Right ventricle myocardium superior (tissue), 1 donor: ENCODE measurements around the gene NRG2. TPM values are rescaled to one million over a fixed set of nuclear protein-coding genes. Genes with fewer than 3 reads are reported as not detected.
A peak's percentile ranks its signal among the peaks of the same experiment; 100 is the strongest.

Experiments used
- ATAC-seq: fragments of 200-7000 bp; cut with Tn5 transposase; one replicate; pipeline ENCODE4 v1.9.1; 2020; ENCODE audit warnings: mild to moderate bottlenecking; ENCODE audit not compliant: poor library complexity
- DNase-seq: peaks from one replicate; pipeline ENCODE4 v3.0.0-alpha.2; 2020
- intact Hi-C: fragments of 100-400 bp; cut with DNase I; formaldehyde crosslinking; loops from one replicate; pipeline ENCODE4 v1.11.2; 2022
- total RNA-seq: library from RNA; stranded (reverse); fragmentation: NEBNext Ultra II Directional; extraction: Animal tissue kit (Norgen Biotek cat#: 25700); gene quantifications from one replicate; pipeline ENCODE4 v1.2.1, GENCODE V29; 2021
- donor health status: DM: no; HTN: yes; CAD: no; lungs with severe emphysema.

NRG2 gene
- total RNA-seq, 1 donor from 2014 or later = 2.1 TPM

- intact Hi-C loops = no loop called here
- DNase-seq (no peak), ATAC-seq (no peak)
These were observed 139.7 kb downstream of the NRG2 start for GRCh38 chr5:139903450-139903794.

- intact Hi-C loops = no loop called here
- DNase-seq (no peak), ATAC-seq (no peak)
These were observed 141.1 kb downstream of the NRG2 start for GRCh38 chr5:139901986-139902385.

GRCh38 chr5:139901251-139901575 is 141.9 kb downstream of the NRG2 start:
- ATAC-seq (no peak), DNase-seq (no peak)
- intact Hi-C loops = no loop called here

- DNase-seq = no peak
- intact Hi-C loops = no loop called here
These were observed 142.4 kb downstream of the NRG2 start for GRCh38 chr5:139900546-139901250.

GRCh38 chr5:139898981-139899380 is 144.1 kb downstream of the NRG2 start:
- intact Hi-C loops = no loop called here
- no peak for DNase-seq
- ATAC-seq = no peak

More at GRCh38 chr5:139900546-139901250, 142.4 kb downstream of the NRG2 start:
- ATAC-seq = no peak

- ATAC-seq (no peak), DNase-seq (no peak)
- intact Hi-C loops = no loop called here
These were observed 145.1 kb downstream of the NRG2 start for GRCh38 chr5:139897982-139898381.

- intact Hi-C loops = no loop called here
These were observed 145.8 kb downstream of the NRG2 start for GRCh38 chr5:139897342-139897741.

GRCh38 chr5:139896718-139897117 is 146.4 kb downstream of the NRG2 start:
- DNase-seq = no peak
- ATAC-seq = no peak
- intact Hi-C loops = no loop called here

More at GRCh38 chr5:139897342-139897741, 145.8 kb downstream of the NRG2 start:
- ATAC-seq (no peak), DNase-seq (no peak)

- intact Hi-C loops = no loop called here
- DNase-seq (peak; percentile 66), ATAC-seq (peak; percentile 28)
These were observed 147.5 kb downstream of the NRG2 start for GRCh38 chr5:139895647-139896046.

GRCh38 chr5:139895046-139895445 is 148.1 kb downstream of the NRG2 start:
- intact Hi-C loops = no loop called here
- no peak for ATAC-seq
- no peak for DNase-seq

GRCh38 chr5:139893873-139894272 is 149.2 kb downstream of the NRG2 start:
- DNase-seq (no peak), ATAC-seq (peak; percentile 70)
- intact Hi-C loops = no loop called here

- DNase-seq (no peak), ATAC-seq (no peak)
These were observed 153.7 kb downstream of the NRG2 start for GRCh38 chr5:139889410-139889809.

GRCh38 chr5:139888370-139888769 is 154.7 kb downstream of the NRG2 start:
- ATAC-seq (no peak), DNase-seq (no peak)
- intact Hi-C loops = no loop called here

More at GRCh38 chr5:139889410-139889809, 153.7 kb downstream of the NRG2 start:
- intact Hi-C loops = no loop called here

- DNase-seq (no peak), ATAC-seq (no peak)
- intact Hi-C loops = no loop called here
These were observed 156.9 kb downstream of the NRG2 start for GRCh38 chr5:139886213-139886612.

GRCh38 chr5:139885857-139886208 is 157.3 kb downstream of the NRG2 start:
- intact Hi-C loops = no loop called here

GRCh38 chr5:139885172-139885856 is 157.8 kb downstream of the NRG2 start:
- intact Hi-C loops = no loop called here

More at GRCh38 chr5:139885857-139886208, 157.3 kb downstream of the NRG2 start:
- ATAC-seq (no peak), DNase-seq (no peak)

GRCh38 chr5:139884734-139885133 is 158.4 kb downstream of the NRG2 start:
- intact Hi-C loops = no loop called here
- no peak for ATAC-seq
- DNase-seq = no peak

More at GRCh38 chr5:139885172-139885856, 157.8 kb downstream of the NRG2 start:
- no peak for DNase-seq
- ATAC-seq = no peak

GRCh38 chr5:139884144-139884543 is 159.0 kb downstream of the NRG2 start:
- ATAC-seq (peak; percentile 90), DNase-seq (peak; percentile 71)
- intact Hi-C loops = no loop called here

- ATAC-seq (no peak), DNase-seq (peak; percentile 38)
- intact Hi-C loops = no loop called here
These were observed 160.0 kb downstream of the NRG2 start for GRCh38 chr5:139882961-139883539.

- ATAC-seq (no peak), DNase-seq (no peak)
- intact Hi-C loops = no loop called here
These were observed 160.8 kb downstream of the NRG2 start for GRCh38 chr5:139882316-139882715.
